GM23338 (cell line): Measurements from ENCODE around the gene ZNF532.

Source experiments
- CREB1 ChIP-seq: fragments of 250-450 bp; sonication (Bioruptor Pico); IDR thresholded peaks from 2 replicates; pipeline ENCODE4 v1.5.0; 2020; ENCODE audit warnings: low read depth, mild to moderate bottlenecking, moderate library complexity
- EZH2 ChIP-seq: fragments of 200-600 bp; sonication (generic); IDR thresholded peaks from one replicate; pipeline ENCODE4 v1.8.0; 2017; ENCODE audit warnings: antibody characterized with exemption, mild to moderate bottlenecking, low read depth; ENCODE audit not compliant: unreplicated experiment
- POLR2AphosphoS5 ChIP-seq: IDR thresholded peaks from 2 replicates; pipeline ENCODE4 v1.6.1; 2016; ENCODE audit warnings: antibody characterized with exemption, low read depth
- TF ChIP-seq, protein P1 (sequence below): IDR thresholded peaks from one replicate; pipeline ENCODE4 v1.6.1; 2018; ENCODE audit warnings: antibody characterized with exemption; ENCODE audit not compliant: unreplicated experiment
- TF ChIP-seq, protein P2 (sequence below), 2 experiments: fragments of 200-600 bp in 1 of 2; sonication (generic) in 1 of 2; conservative IDR thresholded peaks; 2 replicates each; pipeline versions ENCODE4 v1.5.1 to v1.6.1; 2016 to 2017; ENCODE audit warnings: antibody characterized with exemption in 2 of 2, low read depth in 2 of 2, mild to moderate bottlenecking in 2 of 2, moderate library complexity in 1 of 2
- TF ChIP-seq, protein P3 (sequence below): fragments of 250-450 bp; sonication (Bioruptor Pico); IDR thresholded peaks from 2 replicates; pipeline ENCODE4 v1.5.0; 2020; ENCODE audit warnings: mild to moderate bottlenecking, moderate library complexity

DNA sequence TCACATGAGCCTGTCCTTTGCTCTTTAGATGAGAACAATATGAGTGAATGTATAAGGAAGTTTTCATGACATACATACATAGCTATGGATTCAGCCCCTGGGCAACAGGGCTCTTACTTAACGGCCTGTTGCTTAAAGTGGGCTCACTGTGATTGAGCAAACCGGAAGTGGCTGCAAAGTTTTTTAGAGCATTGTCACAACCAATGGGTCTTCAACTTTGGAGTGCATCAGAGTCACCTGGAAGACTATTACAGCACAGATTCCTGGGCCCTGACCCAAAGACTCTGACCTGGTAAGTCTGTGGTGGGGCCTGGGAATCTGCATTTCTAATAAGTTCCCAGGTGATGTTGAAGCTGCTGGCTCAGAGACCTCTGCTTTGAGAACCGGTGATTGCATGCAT, 168.7 kb downstream of the ZNF532 start:
- TF ChIP-seq EZH2 (no peak), CREB1 (no peak), POLR2AphosphoS5 (no peak)
- TF ChIP-seq, protein P1, sequence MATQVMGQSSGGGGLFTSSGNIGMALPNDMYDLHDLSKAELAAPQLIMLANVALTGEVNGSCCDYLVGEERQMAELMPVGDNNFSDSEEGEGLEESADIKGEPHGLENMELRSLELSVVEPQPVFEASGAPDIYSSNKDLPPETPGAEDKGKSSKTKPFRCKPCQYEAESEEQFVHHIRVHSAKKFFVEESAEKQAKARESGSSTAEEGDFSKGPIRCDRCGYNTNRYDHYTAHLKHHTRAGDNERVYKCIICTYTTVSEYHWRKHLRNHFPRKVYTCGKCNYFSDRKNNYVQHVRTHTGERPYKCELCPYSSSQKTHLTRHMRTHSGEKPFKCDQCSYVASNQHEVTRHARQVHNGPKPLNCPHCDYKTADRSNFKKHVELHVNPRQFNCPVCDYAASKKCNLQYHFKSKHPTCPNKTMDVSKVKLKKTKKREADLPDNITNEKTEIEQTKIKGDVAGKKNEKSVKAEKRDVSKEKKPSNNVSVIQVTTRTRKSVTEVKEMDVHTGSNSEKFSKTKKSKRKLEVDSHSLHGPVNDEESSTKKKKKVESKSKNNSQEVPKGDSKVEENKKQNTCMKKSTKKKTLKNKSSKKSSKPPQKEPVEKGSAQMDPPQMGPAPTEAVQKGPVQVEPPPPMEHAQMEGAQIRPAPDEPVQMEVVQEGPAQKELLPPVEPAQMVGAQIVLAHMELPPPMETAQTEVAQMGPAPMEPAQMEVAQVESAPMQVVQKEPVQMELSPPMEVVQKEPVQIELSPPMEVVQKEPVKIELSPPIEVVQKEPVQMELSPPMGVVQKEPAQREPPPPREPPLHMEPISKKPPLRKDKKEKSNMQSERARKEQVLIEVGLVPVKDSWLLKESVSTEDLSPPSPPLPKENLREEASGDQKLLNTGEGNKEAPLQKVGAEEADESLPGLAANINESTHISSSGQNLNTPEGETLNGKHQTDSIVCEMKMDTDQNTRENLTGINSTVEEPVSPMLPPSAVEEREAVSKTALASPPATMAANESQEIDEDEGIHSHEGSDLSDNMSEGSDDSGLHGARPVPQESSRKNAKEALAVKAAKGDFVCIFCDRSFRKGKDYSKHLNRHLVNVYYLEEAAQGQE: no peak
- TF ChIP-seq, protein P2, sequence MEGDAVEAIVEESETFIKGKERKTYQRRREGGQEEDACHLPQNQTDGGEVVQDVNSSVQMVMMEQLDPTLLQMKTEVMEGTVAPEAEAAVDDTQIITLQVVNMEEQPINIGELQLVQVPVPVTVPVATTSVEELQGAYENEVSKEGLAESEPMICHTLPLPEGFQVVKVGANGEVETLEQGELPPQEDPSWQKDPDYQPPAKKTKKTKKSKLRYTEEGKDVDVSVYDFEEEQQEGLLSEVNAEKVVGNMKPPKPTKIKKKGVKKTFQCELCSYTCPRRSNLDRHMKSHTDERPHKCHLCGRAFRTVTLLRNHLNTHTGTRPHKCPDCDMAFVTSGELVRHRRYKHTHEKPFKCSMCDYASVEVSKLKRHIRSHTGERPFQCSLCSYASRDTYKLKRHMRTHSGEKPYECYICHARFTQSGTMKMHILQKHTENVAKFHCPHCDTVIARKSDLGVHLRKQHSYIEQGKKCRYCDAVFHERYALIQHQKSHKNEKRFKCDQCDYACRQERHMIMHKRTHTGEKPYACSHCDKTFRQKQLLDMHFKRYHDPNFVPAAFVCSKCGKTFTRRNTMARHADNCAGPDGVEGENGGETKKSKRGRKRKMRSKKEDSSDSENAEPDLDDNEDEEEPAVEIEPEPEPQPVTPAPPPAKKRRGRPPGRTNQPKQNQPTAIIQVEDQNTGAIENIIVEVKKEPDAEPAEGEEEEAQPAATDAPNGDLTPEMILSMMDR (conservative IDR thresholded peaks at IDR 0.05; ENCODE audit: low read depth in 2 of 2): no peak
- TF ChIP-seq, protein P3, sequence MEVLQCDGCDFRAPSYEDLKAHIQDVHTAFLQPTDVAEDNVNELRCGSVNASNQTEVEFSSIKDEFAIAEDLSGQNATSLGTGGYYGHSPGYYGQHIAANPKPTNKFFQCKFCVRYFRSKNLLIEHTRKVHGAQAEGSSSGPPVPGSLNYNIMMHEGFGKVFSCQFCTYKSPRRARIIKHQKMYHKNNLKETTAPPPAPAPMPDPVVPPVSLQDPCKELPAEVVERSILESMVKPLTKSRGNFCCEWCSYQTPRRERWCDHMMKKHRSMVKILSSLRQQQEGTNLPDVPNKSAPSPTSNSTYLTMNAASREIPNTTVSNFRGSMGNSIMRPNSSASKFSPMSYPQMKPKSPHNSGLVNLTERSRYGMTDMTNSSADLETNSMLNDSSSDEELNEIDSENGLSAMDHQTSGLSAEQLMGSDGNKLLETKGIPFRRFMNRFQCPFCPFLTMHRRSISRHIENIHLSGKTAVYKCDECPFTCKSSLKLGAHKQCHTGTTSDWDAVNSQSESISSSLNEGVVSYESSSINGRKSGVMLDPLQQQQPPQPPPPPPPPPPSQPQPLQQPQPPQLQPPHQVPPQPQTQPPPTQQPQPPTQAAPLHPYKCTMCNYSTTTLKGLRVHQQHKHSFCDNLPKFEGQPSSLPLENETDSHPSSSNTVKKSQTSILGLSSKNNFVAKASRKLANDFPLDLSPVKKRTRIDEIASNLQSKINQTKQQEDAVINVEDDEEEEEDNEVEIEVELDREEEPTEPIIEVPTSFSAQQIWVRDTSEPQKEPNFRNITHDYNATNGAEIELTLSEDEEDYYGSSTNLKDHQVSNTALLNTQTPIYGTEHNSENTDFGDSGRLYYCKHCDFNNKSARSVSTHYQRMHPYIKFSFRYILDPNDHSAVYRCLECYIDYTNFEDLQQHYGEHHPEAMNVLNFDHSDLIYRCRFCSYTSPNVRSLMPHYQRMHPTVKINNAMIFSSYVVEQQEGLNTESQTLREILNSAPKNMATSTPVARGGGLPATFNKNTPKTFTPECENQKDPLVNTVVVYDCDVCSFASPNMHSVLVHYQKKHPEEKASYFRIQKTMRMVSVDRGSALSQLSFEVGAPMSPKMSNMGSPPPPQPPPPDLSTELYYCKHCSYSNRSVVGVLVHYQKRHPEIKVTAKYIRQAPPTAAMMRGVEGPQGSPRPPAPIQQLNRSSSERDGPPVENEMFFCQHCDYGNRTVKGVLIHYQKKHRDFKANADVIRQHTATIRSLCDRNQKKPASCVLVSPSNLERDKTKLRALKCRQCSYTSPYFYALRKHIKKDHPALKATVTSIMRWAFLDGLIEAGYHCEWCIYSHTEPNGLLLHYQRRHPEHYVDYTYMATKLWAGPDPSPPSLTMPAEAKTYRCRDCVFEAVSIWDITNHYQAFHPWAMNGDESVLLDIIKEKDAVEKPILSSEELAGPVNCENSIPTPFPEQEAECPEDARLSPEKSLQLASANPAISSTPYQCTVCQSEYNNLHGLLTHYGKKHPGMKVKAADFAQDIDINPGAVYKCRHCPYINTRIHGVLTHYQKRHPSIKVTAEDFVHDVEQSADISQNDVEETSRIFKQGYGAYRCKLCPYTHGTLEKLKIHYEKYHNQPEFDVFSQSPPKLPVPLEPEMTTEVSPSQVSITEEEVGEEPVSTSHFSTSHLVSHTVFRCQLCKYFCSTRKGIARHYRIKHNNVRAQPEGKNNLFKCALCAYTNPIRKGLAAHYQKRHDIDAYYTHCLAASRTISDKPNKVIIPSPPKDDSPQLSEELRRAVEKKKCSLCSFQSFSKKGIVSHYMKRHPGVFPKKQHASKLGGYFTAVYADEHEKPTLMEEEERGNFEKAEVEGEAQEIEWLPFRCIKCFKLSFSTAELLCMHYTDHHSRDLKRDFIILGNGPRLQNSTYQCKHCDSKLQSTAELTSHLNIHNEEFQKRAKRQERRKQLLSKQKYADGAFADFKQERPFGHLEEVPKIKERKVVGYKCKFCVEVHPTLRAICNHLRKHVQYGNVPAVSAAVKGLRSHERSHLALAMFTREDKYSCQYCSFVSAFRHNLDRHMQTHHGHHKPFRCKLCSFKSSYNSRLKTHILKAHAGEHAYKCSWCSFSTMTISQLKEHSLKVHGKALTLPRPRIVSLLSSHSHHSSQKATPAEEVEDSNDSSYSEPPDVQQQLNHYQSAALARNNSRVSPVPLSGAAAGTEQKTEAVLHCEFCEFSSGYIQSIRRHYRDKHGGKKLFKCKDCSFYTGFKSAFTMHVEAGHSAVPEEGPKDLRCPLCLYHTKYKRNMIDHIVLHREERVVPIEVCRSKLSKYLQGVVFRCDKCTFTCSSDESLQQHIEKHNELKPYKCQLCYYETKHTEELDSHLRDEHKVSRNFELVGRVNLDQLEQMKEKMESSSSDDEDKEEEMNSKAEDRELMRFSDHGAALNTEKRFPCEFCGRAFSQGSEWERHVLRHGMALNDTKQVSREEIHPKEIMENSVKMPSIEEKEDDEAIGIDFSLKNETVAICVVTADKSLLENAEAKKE (CRISPR knock-in tag): no peak
